Tibial nerve (tissue), 4 donors: ENCODE data around the gene PMEL.

Source experiments
- CTCF ChIP-seq, 5 experiments: fragments of 200-600 bp in 3 of 5; fragments of 450-650 bp in 2 of 5; sonication (generic) in 3 of 5; IDR thresholded peaks; one replicate each; pipeline ENCODE4 v1.5.1; 2016 to 2019; ENCODE audit warnings: antibody characterized with exemption in 5 of 5, mild to moderate bottlenecking in 3 of 5, moderate library complexity in 2 of 5
- EP300 ChIP-seq, 2 donors: sonication (generic); formaldehyde crosslinking; IDR thresholded peaks; one replicate each; pipeline ENCODE4 v1.6.1; 2017; ENCODE audit warnings: antibody characterized with exemption in 2 of 2, mild to moderate bottlenecking in 1 of 2

GRCh38 chr12:55972042-55972441 is 6.2 kb upstream of the PMEL start:
- no peak for TF ChIP-seq CTCF (IDR thresholded peaks at IDR 0.05)
- TF ChIP-seq EP300 (IDR thresholded peaks at IDR 0.05), result no peak
